ENCODE measurements around the gene OGFOD2. TPM values are rescaled to one million over a fixed set of nuclear protein-coding genes. Genes with fewer than 3 reads are reported as not detected.
A peak's percentile ranks its signal among the peaks of the same experiment; 100 is the strongest.

Gene OGFOD2
- total RNA-seq, 1 donor from 2014 or later, result 15.0 TPM

DNA sequence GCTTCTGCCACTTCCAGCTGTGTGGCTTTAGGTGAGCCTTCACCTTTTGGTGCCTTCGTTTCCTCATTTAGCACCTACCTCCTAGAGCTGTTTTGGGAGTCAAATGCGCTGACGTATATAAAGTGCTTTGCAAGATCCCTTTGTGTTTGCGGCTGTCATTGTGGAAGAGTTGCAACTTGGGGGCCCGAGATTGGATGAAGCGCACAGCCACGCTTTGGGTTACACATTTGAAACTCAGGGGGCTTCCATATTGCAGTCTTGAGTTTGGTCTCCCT, 4.8 kb downstream of the OGFOD2 start:
- H3K27me3 ChIP-seq (ENCODE audit: control insufficient read depth, insufficient read depth, low read length), result no peaks in the 10 kb centered on the region
- no peak for TF ChIP-seq CTCF (IDR thresholded peaks at IDR 0.05; ENCODE audit: insufficient read depth, low read length, severe bottlenecking)
- no peak for FAIRE-seq
- peaks cover 16% of the 10 kb centered on the region for H3K36me3 ChIP-seq (ENCODE audit: control insufficient read depth, insufficient read depth, low read length)
- H3K4me3 ChIP-seq (ENCODE audit: low read depth, low read length), result peak overlapping the region; percentile 79
- peak; percentile 20 for DNase-seq (ENCODE audit: low read depth)

DNA sequence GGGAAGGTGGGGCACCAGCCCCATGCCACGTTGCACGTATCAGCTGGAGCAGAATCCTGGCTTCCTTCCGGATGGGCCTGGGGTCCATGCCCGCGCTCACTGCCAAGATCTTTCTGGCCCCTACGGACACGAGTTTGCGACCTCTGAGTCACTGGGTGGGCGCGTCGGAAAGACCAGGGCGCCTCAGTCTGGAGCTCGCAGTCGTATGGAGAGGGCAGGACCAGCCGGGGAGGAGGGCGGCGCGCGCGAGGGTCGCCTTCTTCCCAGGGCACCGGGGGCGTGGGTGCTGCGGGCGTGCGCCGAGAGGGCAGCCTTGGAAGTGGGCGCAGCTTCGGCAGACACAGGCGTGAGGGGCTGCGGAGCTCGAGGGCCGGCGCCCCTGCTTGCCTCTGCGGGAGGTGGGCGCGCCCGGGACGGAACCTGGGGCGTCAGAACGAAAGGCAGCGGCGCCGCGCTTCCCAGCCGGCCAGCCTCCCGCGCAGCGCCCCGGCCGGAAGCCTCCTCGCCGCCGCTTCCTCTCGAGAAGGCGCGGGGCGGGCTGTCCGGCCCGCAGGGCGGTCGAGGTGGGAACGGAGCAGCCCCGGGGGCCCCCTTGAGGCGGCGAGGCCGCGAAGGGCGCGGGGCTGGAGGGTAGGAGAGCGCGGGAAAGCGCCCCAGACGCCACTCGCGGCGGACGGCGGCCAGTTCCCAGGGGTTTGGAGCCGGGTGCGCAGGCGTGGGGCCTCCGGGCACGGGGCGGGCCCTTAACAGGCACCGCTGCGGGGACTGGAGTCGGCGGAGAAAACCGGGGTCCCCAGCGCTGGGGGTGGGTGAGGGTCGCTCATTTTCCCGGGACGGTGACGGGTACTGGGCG, 5.4 kb downstream of the OGFOD2 start, which contains the start of gene ARL6IP4:
TSS of gene ARL6IP4 (plus strand) at position 499 of the 853 bp plus-strand sequence. CDS start 459 bp downstream, outside the sequence.
- peaks cover 16% of the 10 kb centered on the region for H3K36me3 ChIP-seq (ENCODE audit: control insufficient read depth, insufficient read depth, low read length)
- no peak for TF ChIP-seq CTCF (IDR thresholded peaks at IDR 0.05; ENCODE audit: insufficient read depth, low read length, severe bottlenecking)
- FAIRE-seq (no peak), DNase-seq (ENCODE audit: low read depth) (peak; percentile 16)
- H3K4me3 ChIP-seq (ENCODE audit: low read depth, low read length), result peak within 1 kb of the TSS; percentile 79
- H3K27me3 ChIP-seq (ENCODE audit: control insufficient read depth, insufficient read depth, low read length), result no peaks in the 10 kb centered on the region

DNA sequence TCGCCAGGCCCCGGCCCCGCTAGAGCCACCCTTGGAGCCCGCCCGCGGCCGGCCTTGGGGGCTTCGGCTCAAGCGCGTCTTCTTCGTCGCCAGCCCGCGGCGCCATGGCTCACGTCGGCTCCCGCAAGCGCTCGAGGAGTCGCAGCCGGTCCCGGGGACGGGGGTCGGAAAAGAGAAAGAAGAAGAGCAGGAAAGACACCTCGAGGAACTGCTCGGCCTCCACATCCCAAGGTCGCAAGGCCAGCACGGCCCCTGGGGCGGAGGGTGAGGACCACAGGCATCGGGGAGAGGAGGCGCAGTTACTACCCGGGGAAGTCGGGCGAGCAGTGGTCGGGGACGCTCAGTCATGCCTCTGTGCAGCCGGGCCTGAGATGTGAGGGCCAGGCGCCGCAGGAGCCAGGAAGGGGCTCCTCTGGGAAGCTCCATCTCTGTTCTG, 6.0 kb downstream of the OGFOD2 start:
- H3K4me3 ChIP-seq (ENCODE audit: low read depth, low read length), result peak overlapping the region; percentile 79
- peaks cover 16% of the 10 kb centered on the region for H3K36me3 ChIP-seq (ENCODE audit: control insufficient read depth, insufficient read depth, low read length)
- no peak for TF ChIP-seq CTCF (IDR thresholded peaks at IDR 0.05; ENCODE audit: insufficient read depth, low read length, severe bottlenecking)
- H3K27me3 ChIP-seq (ENCODE audit: control insufficient read depth, insufficient read depth, low read length), result no peaks in the 10 kb centered on the region
- FAIRE-seq (no peak), DNase-seq (ENCODE audit: low read depth) (no peak)

GRCh38 chr12:122981587-122982476, 6.8 kb downstream of the OGFOD2 start:
- DNase-seq (ENCODE audit: low read depth) (no peak), FAIRE-seq (no peak)
- peaks cover 13% of the 10 kb centered on the region for H3K36me3 ChIP-seq (ENCODE audit: control insufficient read depth, insufficient read depth, low read length)
- peak overlapping the region; percentile 79 for H3K4me3 ChIP-seq (ENCODE audit: low read depth, low read length)
- H3K27me3 ChIP-seq (ENCODE audit: control insufficient read depth, insufficient read depth, low read length), result no peaks in the 10 kb centered on the region
- TF ChIP-seq CTCF (IDR thresholded peaks at IDR 0.05; ENCODE audit: insufficient read depth, low read length, severe bottlenecking), result no peak

- TF ChIP-seq CTCF (IDR thresholded peaks at IDR 0.05; ENCODE audit: insufficient read depth, low read length, severe bottlenecking), result no peak
- H3K4me3 ChIP-seq (ENCODE audit: low read depth, low read length), result no peak overlapping the region
- DNase-seq (ENCODE audit: low read depth), result no peak
Measured at GRCh38 chr12:122982477-122982815, 7.4 kb downstream of the OGFOD2 start.

More at GRCh38 chr12:122982477-122982815, 7.4 kb downstream of the OGFOD2 start:
- H3K27me3 ChIP-seq (ENCODE audit: control insufficient read depth, insufficient read depth, low read length), result no peaks in the 10 kb centered on the region
- no peak for FAIRE-seq
- H3K36me3 ChIP-seq (ENCODE audit: control insufficient read depth, insufficient read depth, low read length), result peaks cover 16% of the 10 kb centered on the region

Measured in bronchial epithelial cell (primary cell).